Esophagus squamous epithelium (tissue), 5 donors: Measurements from ENCODE around the gene FGA. TPM values are rescaled to one million over a fixed set of nuclear protein-coding genes. Genes with fewer than 3 reads are reported as not detected.

Experiments used
- DNase-seq: peaks from one replicate; lab custom pipeline; 2025; lab: John Stamatoyannopoulos, UW
- H3K27ac ChIP-seq, 4 donors: fragments of 200-600 bp; sonication (generic); one replicate each; pipeline ENCODE4 v1.5.1; 2016 to 2019; ENCODE audit warnings: mild to moderate bottlenecking in 1 of 4
- H3K27me3 ChIP-seq, 4 donors: fragments of 200-600 bp; sonication (generic); 1 replicate in 3 of 4; 2 replicates in 1 of 4; pipeline versions ENCODE4 v1.5.1 to v1.6.0; 2017 to 2021; ENCODE audit warnings: antibody characterized with exemption in 1 of 4
- H3K36me3 ChIP-seq, 3 donors: fragments of 200-600 bp; sonication (generic); one replicate each; pipeline ENCODE4 v1.5.1; 2016 to 2019
- H3K4me1 ChIP-seq, 3 donors: fragments of 200-600 bp; sonication (generic); one replicate each; pipeline ENCODE4 v1.5.1; 2017 to 2019
- H3K4me3 ChIP-seq, 4 donors: fragments of 200-600 bp; sonication (generic); 1 replicate in 3 of 4; 2 replicates in 1 of 4; pipeline ENCODE4 v1.5.1; 2016 to 2019; ENCODE audit warnings: mild to moderate bottlenecking in 2 of 4, moderate library complexity in 1 of 4
- H3K9me3 ChIP-seq, 3 donors: fragments of 200-600 bp; sonication (generic); one replicate each; pipeline ENCODE4 v1.5.1; 2016 to 2019
- POLR2A ChIP-seq, 4 donors: fragments of 450-650 bp; IDR thresholded peaks; one replicate each; pipeline ENCODE4 v1.6.1; 2017; ENCODE audit warnings: antibody characterized with exemption in 4 of 4, mild to moderate bottlenecking in 4 of 4, moderate library complexity in 3 of 4
- WGBS, 2 donors: methylation state at CpG; one replicate each; pipeline ENCODE4 v1.1.5; 2018; 5-methylcytosine and 5-hydroxymethylcytosine counted together
- intact Hi-C: fragments of 100-400 bp; cut with DNase I; formaldehyde crosslinking; loops from one replicate; pipeline ENCODE4 v1.15.0; 2022
- small RNA-seq, 4 donors: library from RNA; depleted of rRNA; stranded (forward); fragments of <200 nt; gene quantifications; one replicate each; pipeline ENCODE3, GENCODE V24; 2016
- total RNA-seq, 4 donors: library from RNA; depleted of rRNA; stranded (reverse); fragments of >200 nt; gene quantifications; one replicate each; pipeline ENCODE4 v1.1.0, GENCODE V29; 2016
- TF ChIP-seq, protein P1 (sequence below), 6 experiments: fragments of 450-650 bp in 4 of 6; fragments of 200-600 bp in 2 of 6; sonication (generic) in 2 of 6; IDR thresholded peaks; one replicate each; pipeline ENCODE4 v1.5.1; 2016 to 2019; ENCODE audit warnings: antibody characterized with exemption in 6 of 6, mild to moderate bottlenecking in 4 of 6, moderate library complexity in 4 of 6
- donor health status: DM: yes; HTN: yes; CAD: no.

The FGA gene
- total RNA-seq, 4 donors from 2014 or later, result not detected

DNA sequence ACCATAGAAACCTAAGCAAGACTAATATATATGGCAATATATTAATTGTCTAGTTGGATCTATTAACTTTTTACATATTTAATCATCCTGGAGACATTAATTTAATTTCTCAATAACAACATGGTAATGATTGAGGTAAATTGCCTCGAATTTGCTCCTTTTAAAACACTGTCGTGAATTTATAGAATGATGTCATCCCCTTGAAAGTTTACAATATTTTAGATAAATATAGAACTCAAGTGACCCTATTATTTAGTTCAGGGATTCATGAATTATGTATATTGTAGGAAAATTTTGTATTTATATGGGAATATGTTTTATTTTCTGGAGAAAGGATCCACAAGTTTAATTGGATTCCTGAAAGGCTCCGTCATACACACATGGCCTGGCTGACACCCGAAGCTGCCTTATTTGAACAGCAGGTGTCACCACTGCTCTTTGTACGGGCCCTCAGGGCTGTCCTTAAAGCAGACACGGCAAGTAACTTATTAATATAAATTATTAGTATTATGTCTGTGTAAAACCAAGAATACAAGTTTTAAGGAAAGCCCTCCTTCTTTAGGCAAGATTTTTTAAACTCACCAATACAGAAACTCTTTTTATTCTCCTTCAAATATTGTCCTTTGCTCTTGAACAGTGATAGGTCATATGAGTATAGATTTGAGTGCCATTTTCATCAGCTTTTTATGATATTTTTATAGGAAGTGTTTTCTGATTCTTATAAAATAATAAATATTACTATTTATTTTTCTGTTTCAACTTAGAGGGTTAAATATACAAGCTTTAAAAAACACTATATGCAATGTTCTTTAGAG lies 38.5 kb downstream of the FGA start:
- H3K4me1 ChIP-seq, result peaks cover 7 to 29% (median 21%) of the 10 kb centered on the region in 3 donors
- H3K9me3 ChIP-seq, result no peaks in the 10 kb centered on the region
- no peak overlapping the region for H3K27ac ChIP-seq
- TF ChIP-seq, protein P1, sequence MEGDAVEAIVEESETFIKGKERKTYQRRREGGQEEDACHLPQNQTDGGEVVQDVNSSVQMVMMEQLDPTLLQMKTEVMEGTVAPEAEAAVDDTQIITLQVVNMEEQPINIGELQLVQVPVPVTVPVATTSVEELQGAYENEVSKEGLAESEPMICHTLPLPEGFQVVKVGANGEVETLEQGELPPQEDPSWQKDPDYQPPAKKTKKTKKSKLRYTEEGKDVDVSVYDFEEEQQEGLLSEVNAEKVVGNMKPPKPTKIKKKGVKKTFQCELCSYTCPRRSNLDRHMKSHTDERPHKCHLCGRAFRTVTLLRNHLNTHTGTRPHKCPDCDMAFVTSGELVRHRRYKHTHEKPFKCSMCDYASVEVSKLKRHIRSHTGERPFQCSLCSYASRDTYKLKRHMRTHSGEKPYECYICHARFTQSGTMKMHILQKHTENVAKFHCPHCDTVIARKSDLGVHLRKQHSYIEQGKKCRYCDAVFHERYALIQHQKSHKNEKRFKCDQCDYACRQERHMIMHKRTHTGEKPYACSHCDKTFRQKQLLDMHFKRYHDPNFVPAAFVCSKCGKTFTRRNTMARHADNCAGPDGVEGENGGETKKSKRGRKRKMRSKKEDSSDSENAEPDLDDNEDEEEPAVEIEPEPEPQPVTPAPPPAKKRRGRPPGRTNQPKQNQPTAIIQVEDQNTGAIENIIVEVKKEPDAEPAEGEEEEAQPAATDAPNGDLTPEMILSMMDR (IDR thresholded peaks at IDR 0.05), result peak; percentile 66 to 83 (median 80)
- TF ChIP-seq POLR2A (IDR thresholded peaks at IDR 0.05), result no peak
- H3K27me3 ChIP-seq, result no peaks in the 10 kb centered on the region
- H3K36me3 ChIP-seq, result peaks cover 0 to 9% (median 4%) of the 10 kb centered on the region in 3 donors
- H3K4me3 ChIP-seq, result no peak overlapping the region
- 19 to 26% methylated on average over 6 of the region's 6 CpGs for WGBS, 2 donors
- peak; percentile 2 for DNase-seq
- intact Hi-C loops, result no loop called here

DNA sequence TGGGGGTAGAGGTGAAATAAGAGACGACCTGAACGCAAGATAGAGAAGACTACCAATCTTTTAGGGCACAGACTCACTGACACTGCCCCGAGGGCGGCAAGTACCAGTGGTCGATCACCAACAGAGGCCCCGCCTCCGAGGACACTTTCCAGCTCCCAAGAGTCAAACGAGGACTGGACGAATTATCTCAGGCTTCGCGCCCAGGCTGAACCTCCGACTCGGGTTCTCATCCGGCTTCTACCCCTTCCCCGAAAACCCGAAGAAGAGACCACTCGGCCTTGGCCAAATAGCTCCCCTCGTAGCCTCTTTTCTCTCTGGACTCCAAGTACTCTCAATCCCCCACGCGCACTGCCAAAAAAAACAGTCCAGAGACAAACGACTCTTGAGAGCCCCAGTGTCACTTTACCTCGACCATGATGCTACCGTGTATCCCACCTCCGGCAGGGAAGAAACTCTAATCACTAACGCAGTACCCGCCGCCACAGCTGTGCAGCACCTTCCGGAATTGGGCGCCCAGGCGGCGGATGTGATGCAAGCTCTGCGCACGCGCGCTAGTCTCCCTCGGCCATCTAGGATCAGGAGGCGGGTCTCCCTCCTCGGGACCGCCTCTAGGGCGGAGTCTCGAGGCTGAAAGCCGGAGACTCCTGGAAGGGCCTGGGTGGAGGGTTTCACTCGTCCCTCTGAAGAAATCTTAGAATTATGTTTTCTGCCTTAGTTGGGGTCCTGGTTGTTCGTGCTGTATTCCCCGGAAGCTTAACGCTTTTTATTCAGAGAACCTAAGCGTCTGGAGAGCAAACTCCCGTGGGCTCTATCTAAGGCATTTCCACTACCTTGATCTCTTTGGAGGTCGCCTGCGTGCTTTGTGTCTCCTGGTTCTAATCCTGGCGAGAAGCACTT lies 40.4 kb downstream of the FGA start, which contains the start of gene PLRG1:
Gene PLRG1 (minus strand): TSS at position 507 of the 897 bp plus-strand sequence. CDS start 92 bp downstream, at position 415.
- Histone ChIP-seq H3K4me3 (peak within 1 kb of the TSS; percentile 49 to 90 (median 69)), H3K36me3 (peaks cover 4 to 28% (median 8%) of the 10 kb centered on the region in 3 donors), H3K27ac (peak within 1 kb of the TSS; percentile 80 to 86 (median 86)), H3K4me1 (peaks cover 7 to 29% (median 21%) of the 10 kb centered on the region in 3 donors), H3K9me3 (no peaks in the 10 kb centered on the region), H3K27me3 (no peaks in the 10 kb centered on the region)
- TF ChIP-seq, protein P1 (IDR thresholded peaks at IDR 0.05), result peak in 5 of 6 experiments; percentile 30 to 67 (median 55)
- peak in 3 of 4 donors; percentile 30 to 72 (median 48) for TF ChIP-seq POLR2A (IDR thresholded peaks at IDR 0.05)
- peak; percentile 72 for DNase-seq
- intact Hi-C loops, result no loop called here
- WGBS, 2 donors, result 1% methylated on average over 21 to 40 of the region's 51 CpGs

DNA sequence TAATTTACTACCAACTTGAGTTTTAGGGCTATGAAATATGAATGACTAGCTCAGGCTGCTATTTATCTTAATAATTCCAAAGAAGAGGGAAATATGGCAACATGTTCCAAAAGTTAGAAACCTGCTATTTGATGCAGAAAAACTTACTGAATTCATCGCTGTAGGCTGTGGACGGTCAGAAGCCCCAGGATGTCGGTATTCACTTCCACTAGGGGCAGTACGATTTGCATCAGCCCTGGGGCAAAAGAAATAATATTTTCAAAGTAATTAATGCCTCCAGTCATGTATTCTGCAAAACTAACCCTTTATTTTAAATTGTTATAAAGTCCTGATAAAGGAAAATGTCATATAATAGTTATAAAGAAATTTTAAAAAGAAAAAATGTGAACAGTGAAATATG lies 44.9 kb downstream of the FGA start:
- no peaks in the 10 kb centered on the region for H3K27me3 ChIP-seq
- peaks cover 4 to 73% (median 35%) of the 10 kb centered on the region in 3 donors for H3K36me3 ChIP-seq
- no peak for TF ChIP-seq POLR2A (IDR thresholded peaks at IDR 0.05)
- TF ChIP-seq, protein P1 (IDR thresholded peaks at IDR 0.05), result no peak
- intact Hi-C loops, result no loop called here
- no peak overlapping the region for H3K4me3 ChIP-seq
- no peak for DNase-seq
- WGBS, 2 donors, result 81 to 84% methylated on average over 4 of the region's 4 CpGs
- H3K9me3 ChIP-seq, result no peaks in the 10 kb centered on the region
- H3K27ac ChIP-seq, result no peak overlapping the region
- H3K4me1 ChIP-seq, result peaks cover 7 to 20% (median 12%) of the 10 kb centered on the region in 3 donors

DNA sequence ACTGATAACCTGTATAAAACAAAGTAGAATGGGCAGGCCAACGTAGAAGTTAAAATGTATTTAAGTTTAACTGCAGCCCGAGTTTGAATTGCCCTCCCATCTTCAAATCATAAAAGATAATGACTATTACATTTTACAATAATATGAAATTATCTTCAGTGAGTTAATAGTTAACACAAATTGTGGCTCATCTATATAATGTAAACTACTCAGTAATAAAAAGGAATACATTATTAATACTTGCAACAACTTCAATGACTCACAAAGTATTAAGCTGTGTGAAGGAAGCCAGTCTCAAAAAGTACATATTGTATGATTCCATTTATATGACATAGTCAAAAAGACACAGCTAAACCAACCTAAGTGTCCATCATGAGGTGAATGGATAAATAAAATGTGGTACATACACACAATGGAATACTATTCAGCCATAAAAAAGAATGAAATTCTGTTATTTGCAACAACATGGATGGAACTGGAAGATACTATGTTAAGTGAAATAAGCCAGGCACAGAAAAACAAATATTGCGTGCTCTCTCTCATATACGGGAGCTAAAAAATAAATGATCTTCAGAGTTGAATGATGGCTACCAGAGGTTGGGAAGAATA lies 48.2 kb downstream of the FGA start:
- intact Hi-C loops, result no loop called here
- 94 to 95% methylated on average over 4 of the region's 4 CpGs for WGBS, 2 donors
- peaks cover 1 to 100% (median 50%) of the 10 kb centered on the region in 3 donors for H3K36me3 ChIP-seq
- no peak overlapping the region for H3K4me3 ChIP-seq
- no peak for DNase-seq
- no peaks in the 10 kb centered on the region for H3K27me3 ChIP-seq
- H3K4me1 ChIP-seq, result no peaks in the 10 kb centered on the region
- H3K9me3 ChIP-seq, result no peaks in the 10 kb centered on the region
- TF ChIP-seq POLR2A (IDR thresholded peaks at IDR 0.05), result no peak
- TF ChIP-seq, protein P1 (IDR thresholded peaks at IDR 0.05), result no peak
- H3K27ac ChIP-seq, result no peak overlapping the region

Small RNA genes lying within 50 kb of the gene (small RNA-seq; reads per million reads assigned to genes)
- 0 reads per million in 4 donors for gene RNU6-1285P

Other genes starting within 250 kb of the FGA start
- 1 to 10 TPM in 1 of 4 donors, under 1 TPM in 2, not detected in 1; 0.53 to 1.5 (median 0.57) TPM for gene DCHS2, start 98.9 kb downstream of the FGA start, total RNA-seq
- 10 to 100 TPM; 47.1 to 60.5 (median 49.2) TPM for gene PLRG1, start 40.3 kb downstream of the FGA start, total RNA-seq
- gene FGB, start 27.7 kb downstream of the FGA start, total RNA-seq, result not detected
- gene FGG, start 21.9 kb upstream of the FGA start, total RNA-seq, result not detected
- under 1 TPM in 3 of 4 donors, not detected in 1; 0.19 to 0.88 (median 0.32) TPM for gene LRAT, start 153.3 kb upstream of the FGA start, total RNA-seq
- not detected for gene RBM46, start 190.5 kb upstream of the FGA start, total RNA-seq